Stimulated activated CD4-positive, alpha-beta T cell treated with anti-CD3 and anti-CD28 coated beads, Interleukin-12 subunit alpha, Interleukin-12 subunit beta, amount 100 ng/mL, for 4 hours (primary cell): ENCODE data around the gene CHTOP.

Experiments
- DNase-seq: peaks from one replicate; pipeline ENCODE4 v3.0.0-alpha.2; 2020

The CHTOP gene

GRCh38 chr1:153613406-153613805, 20.5 kb upstream of the CHTOP start:
- no peak for DNase-seq

GRCh38 chr1:153614189-153614900, 19.5 kb upstream of the CHTOP start:
- no peak for DNase-seq

GRCh38 chr1:153614906-153615305, 19.0 kb upstream of the CHTOP start:
- no peak for DNase-seq

GRCh38 chr1:153615406-153615805, 18.5 kb upstream of the CHTOP start:
- DNase-seq: no peak

GRCh38 chr1:153616144-153616916, 17.5 kb upstream of the CHTOP start, which contains the start of gene S100A14:
Gene S100A14, minus strand, starts transcription at chr1:153616325. Its CDS starts 467 bp downstream, at chr1:153615858.
- DNase-seq: no peak

- no peak for DNase-seq
Observed at GRCh38 chr1:153616917-153617311, 17.0 kb upstream of the CHTOP start.

GRCh38 chr1:153617663-153618062, 16.2 kb upstream of the CHTOP start:
- DNase-seq: no peak

GRCh38 chr1:153619171-153619570, 14.7 kb upstream of the CHTOP start:
- DNase-seq: no peak

GRCh38 chr1:153623101-153623500, 10.8 kb upstream of the CHTOP start:
- no peak for DNase-seq

- no peak for DNase-seq
Observed at GRCh38 chr1:153624965-153625611, 8.8 kb upstream of the CHTOP start.

- DNase-seq: no peak
Observed at GRCh38 chr1:153626477-153626903, 7.4 kb upstream of the CHTOP start.

GRCh38 chr1:153626904-153627714, 6.8 kb upstream of the CHTOP start, which contains the start of gene S100A13:
Gene S100A13, minus strand, starts transcription at chr1:153627505. Its CDS starts 1,033 bp downstream, at chr1:153626472.
- no peak for DNase-seq

GRCh38 chr1:153627715-153628626, 5.9 kb upstream of the CHTOP start, which contains the start of gene S100A1:
Gene S100A1, plus strand, starts transcription at chr1:153628434. Its CDS starts 2,088 bp downstream, at chr1:153630522.
- DNase-seq: no peak

- DNase-seq: no peak
Observed at GRCh38 chr1:153628638-153629342, 5.1 kb upstream of the CHTOP start.

GRCh38 chr1:153629343-153629665, 4.6 kb upstream of the CHTOP start:
- no peak for DNase-seq

GRCh38 chr1:153629971-153630370, 3.9 kb upstream of the CHTOP start:
- no peak for DNase-seq

- DNase-seq: no peak
Observed at GRCh38 chr1:153630384-153630783, 3.5 kb upstream of the CHTOP start.

GRCh38 chr1:153631047-153632022, 2.5 kb upstream of the CHTOP start:
- no peak for DNase-seq

- DNase-seq: no peak
Observed at GRCh38 chr1:153633161-153633753, 609 bp upstream of the CHTOP start.
